ENCODE measurements around the gene GSTA5.

GSTA5 gene

DNA sequence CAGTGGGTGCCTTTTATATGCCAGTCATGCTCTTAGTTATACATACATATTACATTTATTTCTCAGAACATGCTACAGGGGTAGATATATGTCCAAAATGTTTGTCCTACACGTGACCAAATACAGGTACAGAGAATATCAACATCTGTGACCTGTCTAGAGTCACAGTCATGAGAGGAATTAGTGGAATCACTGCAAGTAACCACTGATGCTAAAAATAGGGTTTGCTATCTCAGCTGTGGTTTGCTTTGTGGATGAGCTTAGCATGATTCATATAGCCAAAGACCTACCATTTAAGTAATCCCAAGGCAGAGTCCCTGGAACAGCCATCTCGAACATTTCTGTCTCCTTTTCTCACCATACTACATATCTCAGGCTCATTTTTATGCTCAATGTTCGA lies 36.6 kb upstream of the GSTA5 start:
- Histone ChIP-seq H3K4me3 (ENCODE audit: low read depth, low read length, poor library complexity, severe bottlenecking) (no peak overlapping the region), H4K20me1 (ENCODE audit: insufficient read depth, low read length) (no peaks in the 10 kb centered on the region), H3K9me2 (ENCODE audit: low read depth, low read length) (no peaks in the 10 kb centered on the region), H3K9me3 (ENCODE audit: low read length) (no peaks in the 10 kb centered on the region), H3K27me3 (ENCODE audit: insufficient read depth, low read length) (no peaks in the 10 kb centered on the region), H3K9ac (ENCODE audit: low read length) (no peak overlapping the region), H3K4me2 (ENCODE audit: low read length) (no peak overlapping the region), H3K4me1 (ENCODE audit: insufficient read depth, low read length, severe bottlenecking) (peaks cover 5% of the 10 kb centered on the region), H3K36me3 (ENCODE audit: insufficient read depth, low read length) (no peaks in the 10 kb centered on the region), H3K79me2 (ENCODE audit: insufficient read depth, low read length) (no peaks in the 10 kb centered on the region), H3F3A (ENCODE audit: insufficient read depth, low read length) (no peaks in the 10 kb centered on the region), H3K27ac (ENCODE audit: low read depth, low read length, poor library complexity, severe bottlenecking) (no peak overlapping the region), H2AFZ (ENCODE audit: low read length) (no peak overlapping the region)
- TF ChIP-seq, protein P1, sequence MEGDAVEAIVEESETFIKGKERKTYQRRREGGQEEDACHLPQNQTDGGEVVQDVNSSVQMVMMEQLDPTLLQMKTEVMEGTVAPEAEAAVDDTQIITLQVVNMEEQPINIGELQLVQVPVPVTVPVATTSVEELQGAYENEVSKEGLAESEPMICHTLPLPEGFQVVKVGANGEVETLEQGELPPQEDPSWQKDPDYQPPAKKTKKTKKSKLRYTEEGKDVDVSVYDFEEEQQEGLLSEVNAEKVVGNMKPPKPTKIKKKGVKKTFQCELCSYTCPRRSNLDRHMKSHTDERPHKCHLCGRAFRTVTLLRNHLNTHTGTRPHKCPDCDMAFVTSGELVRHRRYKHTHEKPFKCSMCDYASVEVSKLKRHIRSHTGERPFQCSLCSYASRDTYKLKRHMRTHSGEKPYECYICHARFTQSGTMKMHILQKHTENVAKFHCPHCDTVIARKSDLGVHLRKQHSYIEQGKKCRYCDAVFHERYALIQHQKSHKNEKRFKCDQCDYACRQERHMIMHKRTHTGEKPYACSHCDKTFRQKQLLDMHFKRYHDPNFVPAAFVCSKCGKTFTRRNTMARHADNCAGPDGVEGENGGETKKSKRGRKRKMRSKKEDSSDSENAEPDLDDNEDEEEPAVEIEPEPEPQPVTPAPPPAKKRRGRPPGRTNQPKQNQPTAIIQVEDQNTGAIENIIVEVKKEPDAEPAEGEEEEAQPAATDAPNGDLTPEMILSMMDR (IDR thresholded peaks at IDR 0.05; ENCODE audit: low read length): no peak
- TF ChIP-seq EZH2 (IDR thresholded peaks at IDR 0.05; ENCODE audit: borderline replicate concordance, low read length): no peak

- TF ChIP-seq, protein P1 (IDR thresholded peaks at IDR 0.05; ENCODE audit: low read length): no peak
- no peak for TF ChIP-seq EZH2 (IDR thresholded peaks at IDR 0.05; ENCODE audit: borderline replicate concordance, low read length)
- Histone ChIP-seq H3K27ac (ENCODE audit: low read depth, low read length, poor library complexity, severe bottlenecking) (no peak overlapping the region), H3K9me2 (ENCODE audit: low read depth, low read length) (no peaks in the 10 kb centered on the region), H3K9ac (ENCODE audit: low read length) (no peak overlapping the region), H2AFZ (ENCODE audit: low read length) (no peak overlapping the region), H3K27me3 (ENCODE audit: insufficient read depth, low read length) (no peaks in the 10 kb centered on the region), H3K4me3 (ENCODE audit: low read depth, low read length, poor library complexity, severe bottlenecking) (no peak overlapping the region), H3K9me3 (ENCODE audit: low read length) (no peaks in the 10 kb centered on the region), H3K79me2 (ENCODE audit: insufficient read depth, low read length) (no peaks in the 10 kb centered on the region), H3K4me1 (ENCODE audit: insufficient read depth, low read length, severe bottlenecking) (no peaks in the 10 kb centered on the region), H3K4me2 (ENCODE audit: low read length) (no peak overlapping the region), H4K20me1 (ENCODE audit: insufficient read depth, low read length) (no peaks in the 10 kb centered on the region), H3F3A (ENCODE audit: insufficient read depth, low read length) (no peaks in the 10 kb centered on the region), H3K36me3 (ENCODE audit: insufficient read depth, low read length) (no peaks in the 10 kb centered on the region)
Observed at GRCh38 chr6:52876056-52876787, 35.6 kb upstream of the GSTA5 start.

DNA sequence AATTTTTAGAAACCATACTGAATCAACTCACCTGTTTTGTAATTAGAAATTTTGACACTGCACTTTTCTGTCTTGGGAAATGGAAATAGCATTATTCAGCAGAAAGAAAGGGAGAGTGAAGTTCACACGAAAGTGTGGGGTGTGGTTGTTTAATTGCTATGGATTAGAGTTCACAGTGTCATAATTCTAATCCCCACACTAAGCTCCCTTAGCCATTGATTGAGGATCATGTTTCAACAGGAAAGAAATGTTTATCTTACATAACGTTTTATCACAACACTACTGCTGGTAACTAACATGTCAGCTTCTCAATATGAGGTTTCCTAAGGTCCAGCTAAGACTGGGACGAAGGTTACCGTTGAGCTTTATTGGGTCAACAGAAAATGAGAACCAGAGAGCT lies 31.4 kb upstream of the GSTA5 start:
- TF ChIP-seq, protein P1 (IDR thresholded peaks at IDR 0.05; ENCODE audit: low read length): no peak
- no peak for TF ChIP-seq EZH2 (IDR thresholded peaks at IDR 0.05; ENCODE audit: borderline replicate concordance, low read length)
- H3F3A ChIP-seq (ENCODE audit: insufficient read depth, low read length): no peaks in the 10 kb centered on the region
- no peaks in the 10 kb centered on the region for H3K27me3 ChIP-seq (ENCODE audit: insufficient read depth, low read length)
- no peaks in the 10 kb centered on the region for H3K79me2 ChIP-seq (ENCODE audit: insufficient read depth, low read length)
- no peak overlapping the region for H3K9ac ChIP-seq (ENCODE audit: low read length)
- no peaks in the 10 kb centered on the region for H3K9me2 ChIP-seq (ENCODE audit: low read depth, low read length)
- H3K36me3 ChIP-seq (ENCODE audit: insufficient read depth, low read length): no peaks in the 10 kb centered on the region
- no peak overlapping the region for H2AFZ ChIP-seq (ENCODE audit: low read length)
- no peaks in the 10 kb centered on the region for H4K20me1 ChIP-seq (ENCODE audit: insufficient read depth, low read length)
- no peak overlapping the region for H3K27ac ChIP-seq (ENCODE audit: low read depth, low read length, poor library complexity, severe bottlenecking)
- no peak overlapping the region for H3K4me2 ChIP-seq (ENCODE audit: low read length)
- H3K9me3 ChIP-seq (ENCODE audit: low read length): no peaks in the 10 kb centered on the region
- no peaks in the 10 kb centered on the region for H3K4me1 ChIP-seq (ENCODE audit: insufficient read depth, low read length, severe bottlenecking)
- H3K4me3 ChIP-seq (ENCODE audit: low read depth, low read length, poor library complexity, severe bottlenecking): no peak overlapping the region

Data from OCI-LY1 (cell line).